GM19324 (cell line): ENCODE data around the gene RGS19.

Source experiments
- ATAC-seq: cut with Tn5 transposase; IDR thresholded peaks from one replicate; pipeline ENCODE4 v1.9.1; 2021; ENCODE audit warnings: mild to moderate bottlenecking, moderate library complexity; ENCODE audit not compliant: unreplicated experiment, low FRiP score

RGS19 gene

DNA sequence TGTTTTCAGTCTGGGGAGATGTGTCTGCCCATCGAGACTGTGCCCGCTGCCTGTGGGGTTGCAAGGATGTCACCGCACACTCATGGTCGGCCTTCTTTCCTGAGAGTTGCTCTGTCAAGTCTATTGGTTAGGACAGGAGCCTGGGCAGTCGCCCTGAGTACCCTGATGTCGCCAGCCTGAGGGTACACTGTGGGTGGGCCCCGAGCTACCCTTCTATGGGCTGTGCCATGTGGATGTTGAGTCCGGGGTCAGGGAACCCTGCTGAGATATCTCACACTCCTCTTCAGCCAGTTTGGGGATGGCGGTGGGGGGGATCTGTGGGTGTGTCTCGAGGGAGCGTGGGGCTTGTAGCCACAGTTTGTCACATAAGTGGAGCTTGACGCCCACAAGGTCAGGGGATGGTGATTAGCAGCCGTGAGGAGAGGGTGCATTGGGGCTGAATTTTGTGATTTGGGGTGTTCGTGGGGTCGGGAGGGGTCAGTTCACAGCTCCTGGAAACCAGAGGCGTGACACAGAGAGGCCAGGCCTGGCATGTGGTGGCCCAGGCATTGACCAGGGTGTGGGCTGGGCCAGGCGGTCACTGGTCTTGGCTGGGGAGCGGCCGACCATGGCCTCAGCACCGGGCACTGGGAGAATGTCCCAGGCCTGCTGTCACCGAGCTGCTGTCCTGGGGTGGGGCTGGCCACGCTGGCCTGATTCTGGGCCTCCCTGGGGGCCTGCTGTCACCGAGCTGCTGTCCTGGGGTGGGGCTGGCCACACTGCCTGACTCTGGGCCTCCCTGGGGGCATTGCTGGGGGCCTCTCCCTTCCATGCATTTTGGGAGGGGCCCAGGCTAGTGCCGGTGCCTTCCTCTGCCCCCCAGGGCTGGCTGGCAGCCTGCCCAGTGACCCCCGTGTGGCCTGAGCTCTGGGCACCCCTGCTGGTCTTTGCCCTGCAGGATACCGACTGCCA, 29.7 kb upstream of the RGS19 start:
- ATAC-seq, result no peak

GRCh38 chr20:64107736-64108457, 28.6 kb upstream of the RGS19 start:
- ATAC-seq, result no peak

DNA sequence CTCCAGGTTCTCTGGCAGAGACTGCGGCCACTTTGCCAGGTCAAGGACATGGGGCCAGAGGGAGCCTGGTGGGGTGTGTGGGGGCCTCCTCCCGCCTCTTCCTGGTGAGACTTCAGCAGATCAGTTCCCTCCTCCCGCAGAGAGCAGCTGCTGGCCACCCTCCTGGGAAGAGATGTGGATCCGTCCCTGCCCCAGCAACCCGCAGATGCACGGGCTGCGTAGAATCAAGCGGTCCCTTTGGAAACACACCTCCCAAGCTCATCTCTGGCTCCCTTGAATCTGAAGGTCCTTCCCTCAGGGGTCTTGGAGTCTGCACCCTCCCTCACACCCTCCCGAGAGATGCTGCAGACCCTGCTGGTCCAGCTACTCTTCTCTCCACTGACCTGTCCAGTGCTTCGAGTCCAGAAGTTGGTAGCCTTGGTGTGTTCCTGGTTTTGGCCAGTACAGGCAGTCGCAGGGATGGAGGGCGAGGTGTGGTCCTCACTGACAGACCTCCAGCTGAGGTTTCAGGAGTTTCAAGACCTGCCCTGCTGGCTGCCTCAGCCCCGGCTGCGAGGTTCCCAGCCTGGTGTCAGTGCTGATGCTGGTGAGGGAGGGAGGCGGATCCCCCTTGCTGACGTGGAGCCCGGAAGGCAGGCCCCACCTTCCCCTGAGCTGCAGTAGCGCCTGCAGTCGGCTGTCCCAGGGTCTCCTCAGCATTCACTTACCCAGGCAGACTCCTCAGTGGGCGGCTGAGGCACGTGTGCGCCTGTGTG, 27.8 kb upstream of the RGS19 start, which contains the start of gene NPBWR2:
Gene NPBWR2, minus strand, starts transcription at position 585 of the 755 bp plus-strand sequence. CDS start 734 bp downstream, outside the sequence.
- ATAC-seq, result no peak

GRCh38 chr20:64106435-64106961, 27.2 kb upstream of the RGS19 start:
- no peak for ATAC-seq

GRCh38 chr20:64105846-64106434, 26.6 kb upstream of the RGS19 start:
- ATAC-seq, result no peak

GRCh38 chr20:64104667-64105451, 25.5 kb upstream of the RGS19 start:
- no peak for ATAC-seq

DNA sequence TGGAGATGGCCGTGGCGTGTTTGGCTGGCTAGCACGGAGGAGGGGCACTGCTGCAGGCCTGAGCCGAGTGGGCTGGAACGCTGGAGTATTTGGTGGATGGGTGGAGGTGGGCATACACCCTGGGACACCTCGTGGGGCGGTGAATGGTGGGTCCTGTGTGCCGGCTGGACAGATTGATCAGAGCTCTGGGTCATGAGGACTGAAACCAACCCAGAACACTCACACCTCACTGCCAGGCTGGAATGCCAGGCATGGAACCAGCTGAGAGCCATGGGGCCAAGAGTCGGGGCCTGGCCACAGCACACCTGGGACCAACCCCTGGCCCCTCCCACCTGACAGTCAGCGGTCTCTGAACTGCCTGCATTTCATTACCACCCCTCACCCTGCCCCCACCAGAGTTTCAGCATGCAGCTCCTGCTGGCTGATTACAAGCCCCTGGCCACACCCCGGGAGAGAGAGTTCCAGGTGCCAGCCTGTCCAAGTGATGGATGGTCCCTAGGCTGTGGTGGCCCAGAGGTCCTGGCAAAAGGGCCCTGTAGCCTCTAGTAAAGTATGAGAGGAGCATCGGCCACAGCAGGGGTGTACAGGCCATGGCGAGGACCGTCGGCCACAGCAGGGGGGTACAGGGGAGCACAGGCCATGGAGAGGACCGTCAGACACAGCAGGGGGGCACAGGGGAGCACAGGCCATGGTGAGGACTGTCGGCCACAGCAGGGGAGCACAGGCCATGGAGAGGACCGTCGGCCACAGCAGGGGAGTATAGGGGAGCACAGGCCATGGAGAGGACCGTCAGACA, 24.8 kb upstream of the RGS19 start:
- no peak for ATAC-seq

DNA sequence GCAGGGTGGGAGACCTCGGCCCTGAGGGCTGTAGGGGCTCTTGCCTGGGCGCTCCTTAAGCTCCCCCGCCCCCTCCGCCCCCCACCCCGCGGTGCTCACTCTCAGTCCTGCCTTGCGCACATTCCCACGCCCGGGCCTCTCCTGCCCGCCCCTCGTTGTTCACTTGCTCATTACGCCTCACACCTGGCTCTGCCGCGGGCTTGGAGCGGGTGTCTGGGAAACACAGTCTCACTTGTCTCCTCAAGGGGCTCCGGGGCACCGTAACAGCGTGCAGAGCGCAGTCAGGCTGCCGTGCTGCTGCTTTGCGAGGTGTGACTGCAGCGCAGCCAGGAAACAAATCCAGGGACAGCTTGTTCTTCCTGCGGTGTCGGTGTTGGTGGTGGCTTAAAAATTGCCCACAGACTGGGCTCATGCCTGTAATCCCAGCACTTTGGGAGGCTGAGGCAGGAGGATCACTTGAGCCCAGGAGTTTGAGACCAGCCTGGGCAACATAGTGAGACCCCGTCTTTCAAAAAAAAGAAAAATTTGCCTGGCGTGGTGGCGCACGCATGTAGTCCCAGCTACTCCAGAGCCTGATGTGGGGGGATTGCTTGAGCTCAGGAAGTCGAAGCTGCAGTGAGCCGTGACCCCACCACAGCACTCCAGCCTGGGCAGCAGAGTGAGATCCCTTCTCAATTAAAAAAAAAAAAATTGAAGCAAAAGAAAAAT, 23.5 kb upstream of the RGS19 start:
- ATAC-seq, result no peak

DNA sequence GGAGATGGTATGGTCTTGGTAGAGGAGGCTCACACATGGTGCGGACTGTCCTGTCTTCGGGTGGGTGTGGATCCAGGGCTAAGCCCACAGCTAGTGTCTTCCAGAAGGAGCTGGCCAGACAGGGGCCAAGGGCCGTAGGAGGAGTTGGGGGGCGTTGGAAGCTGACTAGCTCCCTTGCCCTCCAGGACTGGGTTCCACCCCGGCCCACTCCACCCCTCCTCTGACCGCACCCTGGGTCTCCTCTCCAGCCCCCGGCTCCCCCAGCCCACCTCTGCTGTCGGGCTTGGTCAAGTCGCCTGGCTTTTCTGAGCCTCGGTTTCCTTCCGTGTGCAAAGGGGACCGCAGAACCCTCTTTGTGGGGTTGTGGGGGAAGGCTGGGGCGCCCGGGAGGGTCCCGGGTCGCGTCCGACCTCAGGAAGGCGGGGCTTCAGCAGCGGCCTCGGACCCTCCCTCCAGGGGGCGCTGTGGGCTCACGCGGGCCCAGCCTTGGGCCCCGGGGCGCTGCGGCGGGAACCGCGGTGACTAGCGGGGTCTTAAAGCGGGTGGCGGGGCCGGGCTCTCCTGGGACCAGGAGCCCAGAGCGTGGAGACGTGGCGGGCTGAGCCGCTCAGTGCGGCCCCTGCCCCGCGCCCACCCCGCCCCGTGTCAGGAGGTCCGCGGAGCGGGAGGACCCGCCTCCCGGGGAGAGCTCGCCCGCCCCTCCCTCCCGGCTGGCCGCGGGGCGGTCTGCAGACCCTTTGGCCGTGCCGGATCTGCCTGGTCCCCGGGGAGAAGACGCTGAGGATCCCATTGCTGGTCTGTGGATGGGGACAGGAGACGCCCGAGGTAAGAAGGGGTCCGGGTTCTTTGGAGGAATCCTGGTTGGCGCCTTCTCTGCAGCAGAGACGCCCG, 22.7 kb upstream of the RGS19 start:
- no peak for ATAC-seq

DNA sequence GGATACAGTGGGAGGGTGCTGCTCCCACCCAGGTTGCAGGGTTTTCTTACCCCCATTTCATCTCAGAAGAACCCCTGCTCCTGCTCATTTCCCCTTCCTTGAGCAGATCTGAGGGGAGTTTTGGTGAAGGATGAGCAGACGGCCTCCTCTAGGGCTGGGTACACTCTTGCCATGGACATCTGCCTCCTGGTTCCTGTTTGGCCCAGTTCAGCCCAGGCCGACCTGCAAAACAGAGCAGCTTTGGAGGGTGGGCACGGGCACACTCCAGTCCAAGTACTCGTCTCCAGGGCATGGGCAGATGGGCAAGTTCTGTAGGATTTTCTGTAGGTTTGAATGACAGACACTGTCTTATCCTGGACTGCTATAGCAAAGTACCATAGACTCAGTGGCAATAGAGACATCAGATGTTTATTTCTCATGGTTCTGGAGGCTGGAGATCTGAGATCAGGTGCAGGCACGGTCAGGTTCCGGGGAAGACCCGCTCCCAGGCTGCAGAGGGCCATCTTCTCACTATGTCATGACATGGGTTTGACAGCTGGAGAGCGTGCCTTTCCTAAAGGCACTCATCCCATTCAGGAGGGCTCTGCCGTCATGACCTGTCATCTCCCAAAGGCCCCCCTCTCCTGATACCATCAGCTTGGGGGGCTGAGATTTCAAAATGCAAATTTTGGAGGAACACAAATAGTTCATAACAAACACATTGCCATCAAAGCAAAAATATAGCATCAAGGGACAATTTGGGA, 21.8 kb upstream of the RGS19 start:
- no peak for ATAC-seq

DNA sequence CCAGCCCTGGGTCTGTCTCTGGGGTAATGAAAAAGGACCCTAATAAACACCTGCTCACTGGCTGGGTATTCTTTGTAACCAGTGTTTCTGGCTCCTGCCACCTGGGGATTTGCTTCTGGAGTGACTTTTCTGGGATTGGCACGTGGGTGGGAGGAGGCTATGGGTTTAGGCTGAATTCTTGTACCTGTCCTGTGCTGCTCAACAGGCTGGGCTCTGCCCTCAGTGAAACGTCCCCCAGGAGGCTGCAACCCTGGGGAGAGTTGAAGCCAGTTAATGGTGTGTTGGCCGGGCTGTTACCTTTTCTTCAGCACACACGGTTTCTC, 21.2 kb upstream of the RGS19 start:
- ATAC-seq, result no peak

GRCh38 chr20:64099880-64100565, 20.7 kb upstream of the RGS19 start:
- no peak for ATAC-seq

DNA sequence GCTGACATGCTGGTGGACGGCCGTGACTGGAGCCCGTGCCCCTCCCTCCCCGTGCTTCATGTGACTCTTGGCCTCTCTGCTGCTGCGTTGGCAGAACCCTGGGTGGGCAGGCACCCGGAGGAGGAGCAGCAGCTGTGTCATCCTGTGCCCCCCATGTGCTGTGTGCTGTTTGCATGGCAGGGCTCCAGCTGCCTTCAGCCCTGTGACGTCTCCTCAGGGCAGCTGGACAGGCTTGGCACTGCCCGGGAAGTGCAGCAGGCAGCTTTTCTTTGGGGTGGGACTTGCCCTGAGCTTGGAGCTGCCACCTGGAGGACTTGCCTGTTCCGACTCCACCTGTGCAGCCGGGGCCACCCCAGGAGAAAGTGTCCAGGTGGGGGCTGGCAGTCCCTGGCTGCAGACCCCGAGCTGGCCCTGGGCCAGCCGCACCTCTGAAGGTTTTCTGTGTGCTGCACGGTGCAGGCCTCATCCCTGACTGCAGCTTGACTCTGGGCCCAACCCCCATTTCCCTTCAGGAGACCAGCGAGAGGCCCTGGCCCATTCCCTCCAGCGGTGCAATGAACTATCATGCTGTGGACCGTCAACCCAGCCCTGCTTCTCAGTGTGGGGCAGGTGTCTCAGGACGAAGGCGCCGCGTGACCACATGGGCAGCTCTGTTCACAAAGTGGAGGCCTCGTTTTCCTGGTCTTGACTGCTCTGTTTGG, 19.9 kb upstream of the RGS19 start:
- no peak for ATAC-seq

DNA sequence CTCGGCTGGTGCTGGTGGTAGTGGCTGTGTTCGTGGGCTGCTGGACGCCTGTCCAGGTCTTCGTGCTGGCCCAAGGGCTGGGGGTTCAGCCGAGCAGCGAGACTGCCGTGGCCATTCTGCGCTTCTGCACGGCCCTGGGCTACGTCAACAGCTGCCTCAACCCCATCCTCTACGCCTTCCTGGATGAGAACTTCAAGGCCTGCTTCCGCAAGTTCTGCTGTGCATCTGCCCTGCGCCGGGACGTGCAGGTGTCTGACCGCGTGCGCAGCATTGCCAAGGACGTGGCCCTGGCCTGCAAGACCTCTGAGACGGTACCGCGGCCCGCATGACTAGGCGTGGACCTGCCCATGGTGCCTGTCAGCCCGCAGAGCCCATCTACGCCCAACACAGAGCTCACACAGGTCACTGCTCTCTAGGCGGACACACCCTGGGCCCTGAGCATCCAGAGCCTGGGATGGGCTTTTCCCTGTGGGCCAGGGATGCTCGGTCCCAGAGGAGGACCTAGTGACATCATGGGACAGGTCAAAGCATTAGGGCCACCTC, 19.2 kb upstream of the RGS19 start:
- ATAC-seq, result no peak

- no peak for ATAC-seq
These were observed 17.2 kb upstream of the RGS19 start for GRCh38 chr20:64096535-64096934.
